Activated CD4-positive, alpha-beta T cell treated with anti-CD3 and anti-CD28 coated beads for 36 hours (primary cell): Measurements from ENCODE around the gene PCDHAC2. TPM values are rescaled to one million over a fixed set of nuclear protein-coding genes. Genes with fewer than 3 reads are reported as not detected.

Source experiments
- ATAC-seq: fragments of 200-7000 bp; cut with Tn5 transposase; one replicate; pipeline ENCODE4 v1.10.0; 2021; ENCODE audit warnings: mild to moderate bottlenecking, moderate library complexity
- CTCF ChIA-PET: fragments of 350-600 bp; sonication (Branson Sonifier 250); formaldehyde crosslinking; loops from one replicate; lab custom pipeline; 2021; ENCODE audit warnings: antibody characterized with exemption; lab: Charles Lee
- POLR2A ChIA-PET: fragments of 350-600 bp; sonication (Branson Sonifier 250); formaldehyde crosslinking; loops from one replicate; lab custom pipeline; 2021; ENCODE audit warnings: antibody characterized with exemption, inconsistent platforms; lab: Charles Lee
- DNase-seq: peaks from one replicate; pipeline ENCODE4 v3.0.0-alpha.2; 2020
- H3K27ac Mint-ChIP-seq: one replicate; pipeline ENCODE4 v1.8.0; 2021; ENCODE audit warnings: mixed read lengths
- H3K27me3 Mint-ChIP-seq: one replicate; pipeline ENCODE4 v1.8.0; 2021; ENCODE audit warnings: mixed read lengths
- H3K36me3 Mint-ChIP-seq: one replicate; pipeline ENCODE4 v1.8.0; 2021; ENCODE audit warnings: low read depth, mixed read lengths
- H3K4me1 Mint-ChIP-seq: one replicate; pipeline ENCODE4 v1.8.0; 2021; ENCODE audit warnings: mixed read lengths
- H3K4me3 Mint-ChIP-seq: one replicate; pipeline ENCODE4 v1.8.0; 2021; ENCODE audit warnings: mild to moderate bottlenecking, moderate library complexity, mixed read lengths
- H3K9me3 Mint-ChIP-seq: one replicate; pipeline ENCODE4 v1.8.0; 2021; ENCODE audit warnings: low read depth, mixed read lengths
- intact Hi-C, 2 experiments: fragments of 100-400 bp; cut with DNase I in 1 of 2; cut with micrococcal nuclease in 1 of 2; formaldehyde crosslinking; loops; one replicate each; pipeline versions ENCODE4 v1.14.2 to v1.15.1; 2022 to 2024; cut with DNase I, micrococcal nuclease
- total RNA-seq, 2 experiments: library from RNA; stranded (reverse); gene quantifications; one replicate each; pipeline ENCODE4 v1.2.3, GENCODE V29; 2021

Gene PCDHAC2
- total RNA-seq, 2 experiments from 2014 or later = not detected

DNA sequence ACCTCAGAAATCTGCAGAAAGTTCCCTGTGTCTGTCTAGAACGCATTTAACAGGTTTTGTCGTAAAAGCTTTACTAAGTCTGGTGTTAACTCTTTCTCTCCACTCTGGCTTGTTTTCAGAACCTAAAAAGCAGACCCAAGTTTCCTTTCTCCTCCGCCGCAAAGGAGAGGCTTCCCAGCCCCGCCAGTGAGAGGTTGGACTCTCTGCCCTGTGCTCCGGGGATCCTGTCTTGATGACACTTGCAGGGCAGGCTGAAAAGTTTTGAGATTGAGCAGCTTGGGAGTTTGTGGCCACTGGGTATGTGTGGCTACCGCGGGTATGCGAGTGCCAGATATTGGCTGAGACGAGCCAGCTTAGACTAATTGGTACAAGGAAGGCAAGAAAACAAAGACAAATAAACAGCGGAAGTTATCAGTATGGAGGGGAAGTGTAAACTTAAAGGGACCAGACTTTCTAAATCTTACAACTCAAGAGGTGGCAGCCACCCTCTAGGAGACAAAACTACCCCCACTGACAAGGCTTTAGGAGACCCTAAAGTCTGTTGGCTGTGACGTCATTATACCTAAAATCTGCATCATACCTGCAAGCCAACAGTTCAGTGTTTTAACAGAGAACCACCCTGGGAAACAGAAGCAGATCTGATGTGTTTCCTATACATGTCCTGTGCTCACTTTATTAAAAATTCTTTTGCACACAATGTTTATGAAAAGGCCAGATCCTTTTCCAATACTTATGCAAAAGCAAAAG, 43.9 kb downstream of the PCDHAC2 start:
- Mint-ChIP-seq H3K4me3 (no peak overlapping the region), H3K36me3 (no peaks in the 10 kb centered on the region), H3K27me3 (peaks cover 18% of the 10 kb centered on the region), H3K4me1 (no peaks in the 10 kb centered on the region), H3K9me3 (no peaks in the 10 kb centered on the region), H3K27ac (no peak overlapping the region)
- DNase-seq (no peak), ATAC-seq (no peak)
- ChIA-PET POLR2A (no interaction called here), CTCF (interaction anchor here (0.7 kb wide), 1 partner anchor 385 kb away, joined by 3 read pairs; no protein-coding TSS in a partner anchor)
- intact Hi-C loops = no loop called here

DNA sequence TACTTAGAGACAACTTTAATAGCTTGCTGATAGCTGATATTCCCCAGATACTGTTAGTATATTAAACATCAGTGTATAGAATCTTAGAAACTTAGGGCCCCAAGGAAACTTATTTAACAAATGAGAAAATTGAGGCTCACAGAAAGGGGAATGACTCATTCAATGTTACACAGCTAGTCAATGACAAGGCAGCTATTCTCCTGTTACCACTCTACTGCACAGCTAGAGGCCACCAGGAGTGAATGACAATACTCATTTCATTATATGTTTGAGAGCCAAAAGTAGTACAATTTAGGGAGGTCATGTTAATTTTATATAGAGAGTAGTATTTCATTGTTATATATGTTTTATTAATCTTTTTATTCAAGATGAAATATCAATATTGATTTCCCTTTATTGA, 51.7 kb downstream of the PCDHAC2 start:
- intact Hi-C loops = no loop called here
- Mint-ChIP-seq H3K36me3 (no peaks in the 10 kb centered on the region), H3K4me1 (no peaks in the 10 kb centered on the region), H3K9me3 (no peaks in the 10 kb centered on the region), H3K4me3 (no peak overlapping the region), H3K27ac (no peak overlapping the region), H3K27me3 (peaks cover 11% of the 10 kb centered on the region)
- CTCF ChIA-PET = interaction anchor here (0.6 kb wide), 1 partner anchor 12 kb away, joined by 3 read pairs; no protein-coding TSS in a partner anchor
- POLR2A ChIA-PET = no interaction called here
- ATAC-seq = no peak
- no peak for DNase-seq

Other genes with a start within 250 kb of the PCDHAC2 start
- not detected for gene PCDHA1, start 180.3 kb upstream of the PCDHAC2 start, total RNA-seq
- gene PCDHA2, start 171.6 kb upstream of the PCDHAC2 start, total RNA-seq = not detected
- gene PCDHA3, start 165.4 kb upstream of the PCDHAC2 start, total RNA-seq = not detected
- not detected for gene PCDHA4, start 159.4 kb upstream of the PCDHAC2 start, total RNA-seq
- gene PCDHA5, start 144.9 kb upstream of the PCDHAC2 start, total RNA-seq = not detected
- gene PCDHA6, start 138.5 kb upstream of the PCDHAC2 start, total RNA-seq = not detected
- gene PCDHA7, start 132.2 kb upstream of the PCDHAC2 start, total RNA-seq = not detected
- gene PCDHA8, start 125.3 kb upstream of the PCDHAC2 start, total RNA-seq = not detected
- gene PCDHA9, start 118.1 kb upstream of the PCDHAC2 start, total RNA-seq = not detected
- not detected for gene PCDHA10, start 110.6 kb upstream of the PCDHAC2 start, total RNA-seq
- gene PCDHA11, start 97.5 kb upstream of the PCDHAC2 start, total RNA-seq = not detected
- gene PCDHA12, start 91.2 kb upstream of the PCDHAC2 start, total RNA-seq = not detected
- not detected for gene PCDHA13, start 84.4 kb upstream of the PCDHAC2 start, total RNA-seq
- not detected for gene PCDHAC1, start 40.2 kb upstream of the PCDHAC2 start, total RNA-seq
- not detected for gene PCDHB1, start 84.9 kb downstream of the PCDHAC2 start, total RNA-seq
- not detected for gene PCDHB2, start 128.1 kb downstream of the PCDHAC2 start, total RNA-seq
- gene PCDHB3, start 134.0 kb downstream of the PCDHAC2 start, total RNA-seq = not detected
- not detected for gene PCDHB4, start 155.3 kb downstream of the PCDHAC2 start, total RNA-seq
- not detected for gene PCDHB5, start 168.7 kb downstream of the PCDHAC2 start, total RNA-seq
- not detected for gene PCDHB6, start 183.6 kb downstream of the PCDHAC2 start, total RNA-seq
- not detected for gene PCDHB7, start 206.2 kb downstream of the PCDHAC2 start, total RNA-seq
- not detected for gene PCDHB8, start 211.3 kb downstream of the PCDHAC2 start, total RNA-seq
- not detected for gene PCDHB16, start 215.9 kb downstream of the PCDHAC2 start, total RNA-seq
- gene PCDHB9, start 220.7 kb downstream of the PCDHAC2 start, total RNA-seq = not detected
- not detected for gene PCDHB10, start 225.9 kb downstream of the PCDHAC2 start, total RNA-seq
- not detected for gene PCDHB11, start 233.2 kb downstream of the PCDHAC2 start, total RNA-seq
- not detected for gene PCDHB12, start 242.2 kb downstream of the PCDHAC2 start, total RNA-seq
- not detected for gene PCDHB13, start 247.4 kb downstream of the PCDHAC2 start, total RNA-seq